GM19035 (cell line): ENCODE results near the gene CXCL8.
"Not testable (repeated sequence)": the region's sequence is repeated elsewhere in the genome, so short reads cannot be mapped to it uniquely, and the experiment has no call there.

Experiments used
- ATAC-seq: cut with Tn5 transposase; IDR thresholded peaks from one replicate; pipeline ENCODE4 v1.9.1; 2021; ENCODE audit not compliant: unreplicated experiment

The CXCL8 gene

DNA sequence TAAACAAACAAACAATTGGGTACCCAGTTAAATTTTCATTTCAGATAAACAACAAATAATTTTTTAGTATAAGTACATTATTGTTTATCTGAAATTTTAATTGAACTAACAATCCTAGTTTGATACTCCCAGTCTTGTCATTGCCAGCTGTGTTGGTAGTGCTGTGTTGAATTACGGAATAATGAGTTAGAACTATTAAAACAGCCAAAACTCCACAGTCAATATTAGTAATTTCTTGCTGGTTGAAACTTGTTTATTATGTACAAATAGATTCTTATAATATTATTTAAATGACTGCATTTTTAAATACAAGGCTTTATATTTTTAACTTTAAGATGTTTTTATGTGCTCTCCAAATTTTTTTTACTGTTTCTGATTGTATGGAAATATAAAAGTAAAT is 2.9 kb downstream of the CXCL8 start:
- ATAC-seq: no peak

DNA sequence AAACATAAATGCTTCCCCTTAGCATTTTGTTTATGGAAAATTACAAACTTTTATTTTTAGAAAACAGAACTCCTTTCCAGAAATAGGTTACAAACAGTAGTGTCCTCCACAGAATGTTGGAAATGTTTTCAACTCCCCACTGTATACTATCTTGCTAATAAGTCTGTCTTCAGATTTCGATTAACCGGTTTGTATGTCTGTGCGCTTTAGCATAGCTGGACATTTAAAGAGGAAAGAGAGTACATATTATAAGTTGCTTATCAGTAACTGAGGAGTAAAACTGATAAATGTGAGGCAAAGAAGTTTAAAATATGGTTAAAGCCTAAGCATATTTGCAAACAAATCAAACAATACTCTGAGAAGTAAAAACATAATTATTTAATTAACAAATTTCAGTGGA is 3.4 kb downstream of the CXCL8 start:
- ATAC-seq: no peak

DNA sequence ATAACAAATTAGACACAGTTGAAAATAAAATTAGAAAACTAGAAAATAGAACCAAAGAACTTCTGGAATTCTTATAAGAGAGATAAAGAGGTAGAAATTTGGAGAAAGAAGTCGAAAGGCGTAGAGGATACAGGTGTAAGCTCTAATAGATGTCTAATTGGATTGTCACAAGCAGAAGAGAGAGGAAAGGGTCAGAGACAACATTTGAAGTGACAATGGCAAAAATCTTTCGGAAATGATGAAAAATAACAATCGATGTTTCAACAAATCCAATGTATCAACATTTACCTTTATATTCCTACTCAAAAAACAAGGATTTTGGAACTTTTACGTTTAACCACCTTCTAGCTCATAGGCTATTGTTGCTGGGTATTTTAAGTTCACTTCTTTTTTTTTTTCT is 3.8 kb downstream of the CXCL8 start:
- ATAC-seq: no peak

DNA sequence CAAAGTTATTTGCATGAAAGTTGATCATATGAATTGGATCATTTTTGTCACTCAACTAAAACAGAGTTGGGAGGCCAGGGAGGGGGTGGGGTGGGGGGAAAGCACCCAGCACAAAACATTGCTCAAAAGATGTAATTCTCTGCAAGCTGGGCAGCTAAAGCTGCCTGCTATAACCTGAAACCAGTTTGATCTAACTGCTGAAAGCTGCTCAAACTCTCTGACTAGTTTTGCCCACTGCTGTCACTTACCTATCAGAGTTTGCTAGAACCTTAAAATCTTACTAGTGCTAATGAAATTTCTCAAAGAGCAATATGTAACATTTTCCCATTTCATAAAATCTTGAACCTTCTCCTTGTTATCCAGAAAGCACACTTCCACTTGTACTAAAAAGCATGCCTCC is 10.4 kb downstream of the CXCL8 start:
- ATAC-seq: peak; percentile 24

- peak; percentile 89 for ATAC-seq
Observed at GRCh38 chr4:73751166-73751565, 10.8 kb downstream of the CXCL8 start.

DNA sequence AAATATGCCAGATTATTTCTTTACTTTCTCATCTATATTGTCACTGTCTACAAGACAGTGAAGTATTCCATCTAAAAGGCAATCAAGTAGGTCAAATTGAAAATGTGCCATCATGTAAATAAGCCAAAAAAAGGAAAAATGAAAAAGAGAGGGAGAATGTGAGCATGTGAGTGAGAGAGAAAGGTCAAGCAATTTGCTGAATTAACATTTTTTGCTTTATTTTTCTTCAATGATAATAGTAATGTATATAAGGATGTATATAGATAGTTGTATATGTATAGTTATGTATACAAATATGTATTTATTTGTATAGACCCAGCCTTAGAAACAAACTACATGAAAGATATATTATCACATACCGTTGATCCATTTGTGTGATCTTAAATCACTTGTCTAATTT is 11.5 kb downstream of the CXCL8 start:
- ATAC-seq: peak; percentile 2

DNA sequence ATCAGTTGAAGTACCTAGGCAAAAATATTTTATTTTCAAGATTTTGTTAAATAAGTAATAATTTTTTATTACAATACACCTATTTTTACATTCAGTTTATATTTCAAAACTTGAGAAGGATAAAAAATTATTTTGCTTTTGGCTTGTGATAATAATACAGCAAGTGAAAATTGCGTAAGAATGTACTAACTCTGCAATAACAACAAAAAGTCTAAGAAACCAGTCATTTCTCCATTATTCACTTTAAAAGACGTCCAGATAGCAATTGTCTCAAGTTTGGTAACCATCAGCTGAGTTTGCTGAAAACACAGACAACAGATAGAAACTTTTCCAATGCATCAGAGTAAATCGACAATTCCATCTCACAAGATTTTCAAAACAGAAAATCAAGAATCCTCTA is 12.1 kb downstream of the CXCL8 start:
- no peak for ATAC-seq

- ATAC-seq: no peak
Observed at GRCh38 chr4:73753215-73753614, 12.8 kb downstream of the CXCL8 start.

DNA sequence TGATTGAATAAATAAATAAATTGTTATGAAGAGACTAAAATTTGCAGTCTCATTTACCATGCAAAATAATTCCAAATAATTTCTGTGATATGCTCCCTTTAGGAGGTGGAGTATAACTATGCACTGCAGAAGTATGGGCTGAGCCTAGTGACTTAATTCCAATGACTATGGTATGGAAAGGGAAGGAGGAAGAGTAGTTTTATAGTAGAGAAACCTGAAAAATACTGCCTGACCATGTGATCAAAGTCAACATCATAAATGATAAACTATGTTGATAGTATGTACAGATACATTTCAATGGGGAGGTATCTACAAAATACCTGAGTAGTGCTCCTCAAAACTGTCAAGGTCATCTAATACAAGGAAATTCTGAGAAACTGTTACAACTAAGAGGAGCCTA is 14.6 kb downstream of the CXCL8 start:
- ATAC-seq: no peak

- no peak for ATAC-seq
Observed at GRCh38 chr4:73759357-73759756, 19.0 kb downstream of the CXCL8 start.

DNA sequence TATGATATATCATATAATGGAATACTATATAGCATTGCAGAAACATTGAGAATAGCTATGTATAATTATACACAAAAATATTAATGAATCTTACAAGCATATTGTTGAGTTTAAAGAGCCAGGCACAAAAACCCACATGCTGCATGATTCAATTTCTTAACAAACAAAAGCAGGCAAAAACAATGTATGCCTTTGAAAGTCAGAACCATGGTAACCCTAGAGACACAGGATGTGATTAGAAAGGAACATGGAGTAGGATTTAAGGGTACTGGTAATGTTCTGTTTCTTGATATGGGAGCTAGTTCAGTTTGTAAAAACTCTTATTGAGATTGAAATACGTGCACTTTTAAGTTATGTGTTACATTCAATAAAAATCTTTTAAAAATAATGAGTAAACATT is 21.5 kb downstream of the CXCL8 start:
- ATAC-seq: no peak

DNA sequence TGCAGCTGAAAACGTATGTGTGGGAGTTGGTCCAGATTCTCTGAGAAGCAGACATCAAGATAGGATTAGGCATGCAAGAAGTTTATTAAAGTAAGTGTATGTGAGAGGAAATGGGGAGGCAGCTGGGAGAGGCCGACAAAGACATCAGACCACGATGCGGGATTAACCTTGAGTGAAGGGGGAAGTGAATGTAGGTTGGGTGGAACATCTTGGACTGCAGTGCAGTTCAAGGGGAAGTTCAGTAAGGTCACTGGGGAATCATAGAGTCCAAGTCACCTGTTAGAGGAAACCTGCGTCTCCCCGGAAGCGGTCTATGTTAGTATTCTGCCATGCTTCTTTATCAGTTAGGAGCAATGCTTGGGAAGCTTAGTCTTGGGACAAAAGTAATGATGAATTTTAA is 22.0 kb downstream of the CXCL8 start:
- no peak for ATAC-seq

- ATAC-seq: no peak
Observed at GRCh38 chr4:73763877-73764276, 23.5 kb downstream of the CXCL8 start.

DNA sequence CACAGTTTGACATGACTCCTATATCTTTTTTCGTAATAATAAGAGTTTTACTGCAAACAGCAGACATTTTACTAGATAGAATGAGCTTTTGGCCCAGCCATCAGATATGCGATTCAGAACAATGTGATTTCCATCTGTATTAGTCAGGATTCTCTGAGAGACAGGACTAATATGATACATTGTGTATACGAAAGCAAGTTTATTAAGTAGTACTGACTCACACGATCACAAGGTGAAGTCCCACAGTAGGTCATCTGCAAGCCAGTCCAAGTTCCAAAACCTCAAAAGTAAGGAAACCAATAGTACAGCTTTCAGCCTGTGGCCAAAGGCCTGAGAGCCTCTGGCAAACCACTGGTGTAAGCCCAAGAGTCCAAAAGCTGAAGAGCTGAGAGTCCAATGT is 24.1 kb downstream of the CXCL8 start:
- no peak for ATAC-seq

DNA sequence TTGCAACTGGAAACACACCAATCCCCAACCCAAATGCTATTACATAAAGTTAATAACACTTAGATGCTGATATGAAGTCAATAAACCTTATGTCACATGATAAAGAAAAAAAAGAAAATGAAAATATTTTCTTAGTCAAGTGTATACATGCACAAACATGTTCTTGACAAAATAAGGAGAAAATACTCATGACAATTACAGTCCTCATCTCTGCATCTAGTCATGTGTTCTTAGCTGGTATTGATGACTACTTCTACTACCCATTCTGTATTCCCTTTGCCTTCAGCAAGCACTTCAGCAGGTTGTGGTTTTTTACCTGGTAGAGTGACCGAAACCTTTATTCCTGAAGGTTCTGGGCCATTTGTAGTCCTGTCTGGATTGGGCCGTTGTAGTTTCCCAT is 24.9 kb downstream of the CXCL8 start:
- no peak for ATAC-seq

DNA sequence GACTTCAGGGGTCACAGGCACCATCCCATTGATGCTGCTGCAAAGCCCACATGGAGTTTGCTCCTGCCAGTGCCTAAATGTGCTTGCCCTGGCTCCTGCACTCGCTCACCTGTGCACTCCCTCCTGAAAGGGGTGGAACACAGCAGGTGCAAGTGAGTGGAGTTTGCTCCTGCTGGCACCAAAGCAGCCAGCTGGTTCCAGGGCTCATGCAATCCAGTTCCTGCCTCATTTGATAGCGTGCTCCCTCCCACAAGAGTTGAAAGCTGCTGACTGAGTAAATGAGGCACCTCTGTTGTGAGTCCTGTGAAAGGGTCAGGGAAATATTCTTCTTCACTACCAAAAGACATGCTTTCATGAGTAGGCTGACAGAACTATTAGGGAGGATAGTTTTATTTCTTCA is 30.5 kb downstream of the CXCL8 start:
- no peak for ATAC-seq

DNA sequence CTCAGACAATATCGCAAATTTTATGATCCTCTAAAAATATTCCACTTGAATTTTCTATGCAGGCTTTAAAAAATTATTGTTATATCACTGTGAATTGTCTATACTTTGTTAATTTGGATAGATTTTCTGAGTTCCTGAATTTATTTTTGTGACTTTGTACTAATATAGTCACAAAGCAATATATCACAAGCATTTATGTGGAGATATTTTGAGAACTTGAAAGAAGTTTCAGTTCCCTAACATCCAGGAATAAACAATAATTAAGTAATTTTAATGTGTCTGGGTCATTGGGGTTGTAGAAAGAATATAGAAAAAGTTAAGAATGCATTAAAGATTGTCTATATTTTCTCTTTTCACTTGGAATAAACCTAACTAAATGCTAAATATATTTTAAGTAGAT is 32.0 kb downstream of the CXCL8 start:
- ATAC-seq: no peak

GRCh38 chr4:73774406-73774805 is 34.0 kb downstream of the CXCL8 start:
- not testable (repeated sequence) for ATAC-seq

GRCh38 chr4:73776321-73776729 is 36.0 kb downstream of the CXCL8 start:
- no peak for ATAC-seq

- no peak for ATAC-seq
Observed at GRCh38 chr4:73777612-73778011, 37.2 kb downstream of the CXCL8 start.

DNA sequence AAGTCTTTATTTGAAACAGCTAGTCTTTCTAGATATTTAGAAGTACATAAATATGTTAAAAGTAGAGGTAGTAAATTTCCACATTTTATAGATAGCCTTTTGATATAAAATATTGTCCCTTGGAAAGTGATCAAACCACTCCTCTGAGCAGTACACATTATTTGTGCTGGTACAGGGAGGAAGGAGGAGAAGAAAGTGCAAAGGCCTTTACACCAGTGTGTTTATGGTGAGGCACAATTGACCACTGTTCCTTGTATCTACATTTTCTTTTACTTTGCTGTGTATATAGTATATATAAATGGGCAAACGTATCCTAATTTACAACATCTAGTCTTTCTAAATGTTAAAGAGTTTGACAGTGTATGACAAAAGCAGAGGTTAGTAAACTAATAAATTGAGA is 39.9 kb downstream of the CXCL8 start:
- no peak for ATAC-seq

DNA sequence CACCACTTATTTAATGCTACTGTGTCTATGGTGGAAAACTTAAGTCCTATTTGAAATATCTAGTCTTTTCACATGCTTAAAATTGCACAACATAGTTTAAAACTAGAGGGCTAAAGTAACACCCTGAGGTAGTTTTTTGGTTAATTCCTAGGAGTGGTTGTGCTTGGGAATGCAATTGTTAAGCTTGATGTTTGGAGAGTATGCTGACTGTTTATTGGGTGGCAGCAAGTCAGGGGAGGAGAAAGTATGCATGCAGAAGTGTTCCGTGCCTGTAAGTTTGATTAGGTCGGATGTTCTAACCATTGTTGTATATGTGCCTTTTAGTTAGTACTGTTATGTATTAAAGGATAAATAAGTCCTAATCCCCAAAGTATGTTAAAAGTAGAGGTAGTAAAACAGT is 40.5 kb downstream of the CXCL8 start:
- no peak for ATAC-seq

- ATAC-seq: no peak
Observed at GRCh38 chr4:73788411-73788810, 48.0 kb downstream of the CXCL8 start.
